ENCODE results near the gene C6orf58. TPM values are rescaled to one million over a fixed set of nuclear protein-coding genes. Genes with fewer than 3 reads are reported as not detected.
"Not testable (repeated sequence)": the region's sequence is repeated elsewhere in the genome, so short reads cannot be mapped to it uniquely, and the experiment has no call there.

The C6orf58 gene
- total and polyA plus RNA-seq, 12 donors = not detected

DNA sequence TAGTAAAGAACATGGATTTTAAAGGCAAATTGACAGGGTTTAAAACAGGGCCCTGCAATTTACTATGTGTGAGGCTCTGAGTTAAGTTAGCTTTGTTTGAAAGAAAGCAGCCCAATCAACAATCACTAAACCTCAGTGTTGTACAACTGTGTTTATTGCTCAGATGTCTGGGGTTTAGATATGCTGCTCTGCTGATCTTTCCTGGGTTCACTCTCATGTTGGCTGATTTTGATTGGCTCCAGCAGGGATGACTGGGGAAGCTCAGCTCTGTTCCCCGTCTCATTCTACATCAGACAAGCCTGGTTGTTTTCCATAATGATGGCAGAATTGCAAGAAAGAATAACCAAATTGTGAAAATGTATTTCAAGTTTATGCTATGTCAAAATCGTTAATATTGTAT is 10.9 kb downstream of the C6orf58 start:
- Histone ChIP-seq H3K27ac (no peak overlapping the region), H3K36me3 (no peaks in the 10 kb centered on the region), H3K9me3 (no peaks in the 10 kb centered on the region), H3K27me3 (peaks cover 0 to 5% (median 0%) of the 10 kb centered on the region in 7 donors), H3K4me3 (no peak overlapping the region), H3K4me1 (no peaks in the 10 kb centered on the region)
- ATAC-seq = no peak
- intact Hi-C loops (cut with DNase I) = no loop called here
- no peak for DNase-seq
- TF ChIP-seq, protein P1, sequence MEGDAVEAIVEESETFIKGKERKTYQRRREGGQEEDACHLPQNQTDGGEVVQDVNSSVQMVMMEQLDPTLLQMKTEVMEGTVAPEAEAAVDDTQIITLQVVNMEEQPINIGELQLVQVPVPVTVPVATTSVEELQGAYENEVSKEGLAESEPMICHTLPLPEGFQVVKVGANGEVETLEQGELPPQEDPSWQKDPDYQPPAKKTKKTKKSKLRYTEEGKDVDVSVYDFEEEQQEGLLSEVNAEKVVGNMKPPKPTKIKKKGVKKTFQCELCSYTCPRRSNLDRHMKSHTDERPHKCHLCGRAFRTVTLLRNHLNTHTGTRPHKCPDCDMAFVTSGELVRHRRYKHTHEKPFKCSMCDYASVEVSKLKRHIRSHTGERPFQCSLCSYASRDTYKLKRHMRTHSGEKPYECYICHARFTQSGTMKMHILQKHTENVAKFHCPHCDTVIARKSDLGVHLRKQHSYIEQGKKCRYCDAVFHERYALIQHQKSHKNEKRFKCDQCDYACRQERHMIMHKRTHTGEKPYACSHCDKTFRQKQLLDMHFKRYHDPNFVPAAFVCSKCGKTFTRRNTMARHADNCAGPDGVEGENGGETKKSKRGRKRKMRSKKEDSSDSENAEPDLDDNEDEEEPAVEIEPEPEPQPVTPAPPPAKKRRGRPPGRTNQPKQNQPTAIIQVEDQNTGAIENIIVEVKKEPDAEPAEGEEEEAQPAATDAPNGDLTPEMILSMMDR (IDR thresholded peaks at IDR 0.05) = no peak
- WGBS, 2 donors = 67 to 69% methylated on average over 2 of the region's 2 CpGs

- DNase-seq (no peak), ATAC-seq (no peak)
- no peaks in the 10 kb centered on the region for H3K9me3 ChIP-seq
- intact Hi-C loops (cut with DNase I) = no loop called here
- H3K36me3 ChIP-seq = no peaks in the 10 kb centered on the region
- H3K4me3 ChIP-seq = no peak overlapping the region
- H3K27me3 ChIP-seq = peaks cover 0 to 7% (median 0%) of the 10 kb centered on the region in 7 donors
- no peaks in the 10 kb centered on the region for H3K4me1 ChIP-seq
- TF ChIP-seq, protein P1 (IDR thresholded peaks at IDR 0.05) = no peak
- no peak overlapping the region for H3K27ac ChIP-seq
Measured at GRCh38 chr6:127589135-127589534, 12.2 kb downstream of the C6orf58 start.

GRCh38 chr6:127590344-127590743 is 13.4 kb downstream of the C6orf58 start:
- no peak for DNase-seq
- no peak overlapping the region for H3K27ac ChIP-seq
- 81 to 86% methylated on average over 1 of the region's 1 CpG for WGBS, 2 donors
- H3K4me3 ChIP-seq = no peak overlapping the region
- H3K9me3 ChIP-seq = no peaks in the 10 kb centered on the region
- H3K4me1 ChIP-seq = no peaks in the 10 kb centered on the region
- H3K27me3 ChIP-seq = peaks cover 0 to 7% (median 0%) of the 10 kb centered on the region in 7 donors
- TF ChIP-seq, protein P1 (IDR thresholded peaks at IDR 0.05) = no peak
- no peak for ATAC-seq
- no peaks in the 10 kb centered on the region for H3K36me3 ChIP-seq
- intact Hi-C loops (cut with DNase I) = no loop called here

DNA sequence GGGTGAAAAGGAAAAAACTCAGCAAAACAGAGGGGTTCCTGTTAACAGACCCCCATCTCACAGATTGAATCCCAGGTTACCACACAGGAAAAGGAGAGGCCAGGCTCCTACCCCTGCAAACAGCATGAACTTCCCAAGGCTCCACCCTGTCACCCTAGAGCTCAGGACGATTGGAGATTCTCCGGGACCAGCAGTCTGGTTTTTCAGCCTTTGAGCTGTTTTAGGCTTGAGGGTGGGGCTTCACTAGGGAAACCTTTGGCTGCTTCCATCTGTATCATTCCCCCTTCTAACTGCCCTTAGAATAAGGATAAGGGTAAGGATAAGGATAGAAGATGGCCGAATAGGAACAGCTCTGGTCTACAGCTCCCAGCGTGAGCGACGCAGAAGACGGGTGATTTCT is 16.0 kb downstream of the C6orf58 start:
- ATAC-seq (no peak), DNase-seq (no peak)
- WGBS, 2 donors = 92% methylated on average over 7 of the region's 7 CpGs
- H3K4me1 ChIP-seq = no peaks in the 10 kb centered on the region
- H3K9me3 ChIP-seq = no peaks in the 10 kb centered on the region
- H3K36me3 ChIP-seq = no peaks in the 10 kb centered on the region
- H3K27ac ChIP-seq = no peak overlapping the region
- peaks cover 0 to 7% (median 0%) of the 10 kb centered on the region in 7 donors for H3K27me3 ChIP-seq
- TF ChIP-seq, protein P1 (IDR thresholded peaks at IDR 0.05) = no peak
- intact Hi-C loops (cut with DNase I) = no loop called here
- H3K4me3 ChIP-seq = no peak overlapping the region

DNA sequence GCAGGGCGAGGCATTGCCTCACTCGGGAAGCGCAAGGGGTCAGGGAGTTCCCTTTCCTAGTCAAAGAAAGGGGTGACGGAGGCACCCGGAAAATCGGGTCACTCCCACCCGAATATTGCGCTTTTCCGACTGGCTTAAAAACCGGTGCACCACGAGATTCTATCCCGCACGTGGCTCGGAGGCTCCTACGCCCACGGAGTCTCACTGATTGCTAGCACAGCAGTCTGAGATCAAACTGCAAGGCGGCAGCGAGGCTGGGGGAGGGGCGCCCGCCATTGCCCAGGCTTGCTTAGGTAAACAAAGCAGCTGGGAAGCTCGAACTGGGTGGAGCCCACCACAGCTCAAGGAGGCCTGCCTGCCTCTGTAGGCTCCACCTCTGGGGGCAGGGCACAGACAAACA is 16.5 kb downstream of the C6orf58 start:
- intact Hi-C loops (cut with DNase I); H3K9me3 ChIP-seq; H3K36me3 ChIP-seq; H3K27me3 ChIP-seq; DNase-seq; H3K27ac ChIP-seq; H3K4me3 ChIP-seq; H3K4me1 ChIP-seq; ATAC-seq: not testable (repeated sequence)
- 74 to 83% methylated on average over 15 to 16 of the region's 21 CpGs for WGBS, 2 donors
